B cell (primary cell): ENCODE results near the gene ZSCAN30. TPM values are rescaled to one million over a fixed set of nuclear protein-coding genes. Genes with fewer than 3 reads are reported as not detected.

Source experiments
- ATAC-seq: fragments of 200-7000 bp; cut with Tn5 transposase; one replicate; pipeline ENCODE4 v1.10.0; 2021; ENCODE audit warnings: low read depth, mild to moderate bottlenecking, moderate number of reproducible peaks, moderate library complexity
- CTCF ChIA-PET: fragments of 350-600 bp; sonication (Branson Sonifier 250); formaldehyde crosslinking; loops from one replicate; lab custom pipeline; 2021; ENCODE audit warnings: antibody characterized with exemption, inconsistent platforms; lab: Charles Lee
- POLR2A ChIA-PET: fragments of 350-600 bp; sonication (Branson Sonifier 250); formaldehyde crosslinking; loops from one replicate; lab custom pipeline; 2021; ENCODE audit warnings: antibody characterized with exemption; lab: Charles Lee
- DNase-seq: peaks from one replicate; pipeline ENCODE4 v3.0.0; 2013
- H2AFZ ChIP-seq: 2 replicates; pipeline ENCODE4 v1.6.1; 2012; ENCODE audit warnings: mild to moderate bottlenecking, low read depth, low read length; ENCODE audit not compliant: insufficient read depth, poor library complexity, severe bottlenecking
- H3K27ac ChIP-seq, 2 donors: 1 replicate in 1 of 2; 2 replicates in 1 of 2; pipeline ENCODE4 v1.5.1; 2012 to 2013; ENCODE audit warnings: low read length in 2 of 2, mild to moderate bottlenecking in 2 of 2, moderate library complexity in 1 of 2
- H3K27me3 ChIP-seq, 4 experiments: fragments of 200-600 bp in 1 of 4; sonication (generic) in 1 of 4; replicated peaks in 1 of 4; 1 replicate in 2 of 4; 2 replicates in 2 of 4; pipeline versions ENCODE4 v1.6.1 to v1.7.0; 2013 to 2016; ENCODE audit warnings: low read length in 3 of 4, mild to moderate bottlenecking in 2 of 4, mixed read lengths in 1 of 4, moderate library complexity in 1 of 4; ENCODE audit not compliant: insufficient read depth in 4 of 4, control insufficient read depth in 3 of 4; ENCODE audit errors: control extremely low read depth in 1 of 4
- H3K36me3 ChIP-seq, 2 experiments: replicated peaks in 1 of 2; 1 replicate in 1 of 2; 2 replicates in 1 of 2; pipeline versions ENCODE4 v1.6.1 to v1.7.1; 2013; ENCODE audit warnings: low read length in 1 of 2; ENCODE audit not compliant: insufficient read depth in 2 of 2, control insufficient read depth in 1 of 2; ENCODE audit errors: control extremely low read depth in 1 of 2, extremely low read depth in 1 of 2
- H3K4me1 ChIP-seq, 2 donors: fragments of 200-600 bp in 1 of 2; sonication (generic) in 1 of 2; 1 replicate in 1 of 2; 2 replicates in 1 of 2; pipeline versions ENCODE4 v1.5.1 to v1.6.1; 2013 to 2017; ENCODE audit warnings: low read length in 2 of 2; ENCODE audit not compliant: control insufficient read depth in 2 of 2, insufficient read depth in 2 of 2
- H3K4me2 ChIP-seq: replicated peaks from 2 replicates; pipeline ENCODE3; 2012; ENCODE audit warnings: mild to moderate bottlenecking, low read depth, low read length; ENCODE audit not compliant: poor library complexity, severe bottlenecking
- H3K4me3 ChIP-seq, 5 experiments: fragments of 200-600 bp in 1 of 5; sonication (generic) in 1 of 5; 1 replicate in 3 of 5; 2 replicates in 2 of 5; pipeline versions ENCODE4 v1.5.1 to v1.7.0; 2011 to 2016; ENCODE audit warnings: low read length in 4 of 5, mild to moderate bottlenecking in 4 of 5, low read depth in 2 of 5, control low read depth in 1 of 5, moderate library complexity in 1 of 5; ENCODE audit not compliant: insufficient read depth in 1 of 5; ENCODE audit errors: control extremely low read depth in 1 of 5, extremely low read depth in 1 of 5
- H3K79me2 ChIP-seq: fragments of 200-600 bp; sonication (generic); one replicate; pipeline ENCODE4 v1.6.0; 2016; ENCODE audit warnings: low read length; ENCODE audit not compliant: control insufficient read depth, insufficient read depth
- H3K9ac ChIP-seq: fragments of 200-600 bp; sonication (generic); 2 replicates; pipeline ENCODE4 v1.6.1; 2017; ENCODE audit warnings: mild to moderate bottlenecking, low read length, moderate library complexity
- H3K9me3 ChIP-seq, 3 donors: one replicate each; pipeline versions ENCODE4 v1.6.1 to v1.7.1; 2013; ENCODE audit warnings: low read length in 2 of 3; ENCODE audit not compliant: control insufficient read depth in 2 of 3, insufficient read depth in 1 of 3; ENCODE audit errors: control extremely low read depth in 1 of 3
- H4K20me1 ChIP-seq: 2 replicates; pipeline ENCODE4 v1.6.0; 2012; ENCODE audit warnings: mild to moderate bottlenecking, low read length; ENCODE audit not compliant: insufficient read depth, control insufficient read depth, poor library complexity, severe bottlenecking
- H3K27ac Mint-ChIP-seq: one replicate; pipeline ENCODE4 v1.8.0; 2021; ENCODE audit warnings: mixed read lengths
- H3K27me3 Mint-ChIP-seq: one replicate; pipeline ENCODE4 v1.8.0; 2021; ENCODE audit warnings: mixed read lengths
- H3K4me1 Mint-ChIP-seq: one replicate; pipeline ENCODE4 v1.8.0; 2021; ENCODE audit warnings: mixed read lengths
- H3K4me3 Mint-ChIP-seq: one replicate; pipeline ENCODE4 v1.8.0; 2021; ENCODE audit warnings: mixed read lengths
- H3K9me3 Mint-ChIP-seq: one replicate; pipeline ENCODE4 v1.8.0; 2022; ENCODE audit warnings: mixed read lengths; ENCODE audit not compliant: insufficient read depth
- CTCF ChIP-seq: fragments of 200-600 bp; IDR thresholded peaks from one replicate; pipeline ENCODE4 v1.8.0; 2022; ENCODE audit warnings: antibody characterized with exemption, mild to moderate bottlenecking
- EZH2 ChIP-seq: IDR thresholded peaks from 2 replicates; pipeline ENCODE4 v1.6.1; 2012; ENCODE audit warnings: borderline replicate concordance, low read depth, mild to moderate bottlenecking, moderate library complexity, low read length; ENCODE audit not compliant: insufficient read depth, poor library complexity, severe bottlenecking
- WGBS: methylation state at CpG from one replicate; pipeline ENCODE4 v1.1.5; 2013; ENCODE audit warnings: missing lambda C conversion rate; ENCODE audit not compliant: insufficient coverage; 5-methylcytosine and 5-hydroxymethylcytosine counted together
- intact Hi-C: fragments of 100-400 bp; cut with micrococcal nuclease; formaldehyde crosslinking; loops from one replicate; pipeline ENCODE4 v1.10.0; 2022
- polyA plus RNA-seq: library from polyadenylated mRNA; depleted of rRNA; stranded (reverse); fragments of >200 nt; gene quantifications from 2 replicates; pipeline ENCODE4 v1.2.3, GENCODE V29; 2012
- total RNA-seq, 2 donors: library from RNA; stranded (reverse); fragments of 120-200 nt in 1 of 2; gene quantifications; 1 replicate in 1 of 2; 2 replicates in 1 of 2; pipeline versions ENCODE4 v1.2.3 to v1.2.4, GENCODE V29; 2013 to 2022

ZSCAN30 gene
- total and polyA plus RNA-seq, 2 donors (not counting 1 experiment from before 2014, with no cell fraction given), result 11.0 to 37.3 TPM

- intact Hi-C loops, result no loop called here
- no peaks in the 10 kb centered on the region for H3K27me3 Mint-ChIP-seq
- H3K27ac Mint-ChIP-seq, result no peak overlapping the region
- TF ChIP-seq CTCF, result no peak
- no peak for TF ChIP-seq EZH2
- no peak for ATAC-seq
- ChIA-PET POLR2A (no interaction called here), CTCF (no interaction called here)
- H3K4me3 ChIP-seq, result no peak overlapping the region
- H3K4me1 Mint-ChIP-seq, result no peaks in the 10 kb centered on the region
- no peak for DNase-seq
- peaks cover 5 to 30% of the 10 kb centered on the region in 2 experiments for H3K36me3 ChIP-seq
- H4K20me1 ChIP-seq, result no peaks in the 10 kb centered on the region
- H3K4me3 Mint-ChIP-seq, result no peak overlapping the region
- H3K4me2 ChIP-seq, result no peak overlapping the region
- H3K27ac ChIP-seq, result no peak overlapping the region
- no peak overlapping the region for H3K9ac ChIP-seq
- peaks cover 31% of the 10 kb centered on the region for H3K9me3 Mint-ChIP-seq
- no peaks in the 10 kb centered on the region for H3K4me1 ChIP-seq
- H3K9me3 ChIP-seq, result peaks cover 8 to 88% (median 19%) of the 10 kb centered on the region in 3 donors
- no CpG with 5 or more reads among the region's 5 CpGs for WGBS
- H3K79me2 ChIP-seq, result peaks cover 19% of the 10 kb centered on the region
- H2AFZ ChIP-seq, result no peak overlapping the region
- no peaks in the 10 kb centered on the region for H3K27me3 ChIP-seq
Observed at GRCh38 chr18:35306588-35307250, 16.7 kb upstream of the ZSCAN30 start.

- no peak overlapping the region for H3K9ac ChIP-seq
- H3K27me3 ChIP-seq, result no peaks in the 10 kb centered on the region
- H4K20me1 ChIP-seq, result no peaks in the 10 kb centered on the region
- no peaks in the 10 kb centered on the region for H3K4me1 ChIP-seq
- H3K4me3 ChIP-seq, result no peak overlapping the region
- peaks cover 45% of the 10 kb centered on the region for H3K79me2 ChIP-seq
- no peak overlapping the region for H3K27ac ChIP-seq
- Mint-ChIP-seq H3K27ac (no peak overlapping the region), H3K27me3 (no peaks in the 10 kb centered on the region), H3K4me3 (no peak overlapping the region), H3K9me3 (peaks cover 36% of the 10 kb centered on the region), H3K4me1 (peaks cover 2% of the 10 kb centered on the region)
- 100% methylated on average over 2 of the region's 4 CpGs for WGBS
- CTCF ChIA-PET, result interaction anchor here (0.6 to 0.8 kb wide), 4 partner anchors 15 to 91 kb away, joined by 3 read pairs; no protein-coding TSS in a partner anchor
- TF ChIP-seq EZH2 (no peak), CTCF (no peak)
- H3K4me2 ChIP-seq, result no peak overlapping the region
- intact Hi-C loops, result no loop called here
- POLR2A ChIA-PET, result no interaction called here
- DNase-seq (no peak), ATAC-seq (no peak)
- H3K9me3 ChIP-seq, result peaks cover 8 to 83% (median 25%) of the 10 kb centered on the region in 3 donors
- H3K36me3 ChIP-seq, result peaks cover 10 to 45% of the 10 kb centered on the region in 2 experiments
- H2AFZ ChIP-seq, result no peak overlapping the region
Observed at GRCh38 chr18:35303610-35304009, 13.6 kb upstream of the ZSCAN30 start.
